ENCODE results near the gene TMEM178B.

Gene TMEM178B

DNA sequence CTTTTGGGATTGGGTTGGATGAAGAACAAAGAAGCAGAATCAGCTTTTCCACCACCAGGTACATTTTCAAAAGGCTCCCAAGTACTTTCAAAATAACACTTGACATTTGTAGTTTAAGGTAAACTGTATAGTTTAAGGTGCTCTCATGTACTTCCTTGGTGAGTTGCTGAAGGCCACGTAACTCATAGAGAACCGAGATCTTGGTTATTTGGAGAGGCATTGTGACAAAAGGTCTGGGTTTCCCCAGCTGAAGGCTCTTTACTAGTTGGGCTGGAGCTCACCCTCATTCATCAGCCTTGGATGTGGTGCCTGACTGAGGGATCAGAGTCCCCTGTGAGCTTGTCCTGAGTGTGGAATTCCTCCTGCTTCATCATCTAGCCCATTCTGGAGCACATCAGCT, 191.8 kb downstream of the TMEM178B start:
- DNase-seq: no peak

DNA sequence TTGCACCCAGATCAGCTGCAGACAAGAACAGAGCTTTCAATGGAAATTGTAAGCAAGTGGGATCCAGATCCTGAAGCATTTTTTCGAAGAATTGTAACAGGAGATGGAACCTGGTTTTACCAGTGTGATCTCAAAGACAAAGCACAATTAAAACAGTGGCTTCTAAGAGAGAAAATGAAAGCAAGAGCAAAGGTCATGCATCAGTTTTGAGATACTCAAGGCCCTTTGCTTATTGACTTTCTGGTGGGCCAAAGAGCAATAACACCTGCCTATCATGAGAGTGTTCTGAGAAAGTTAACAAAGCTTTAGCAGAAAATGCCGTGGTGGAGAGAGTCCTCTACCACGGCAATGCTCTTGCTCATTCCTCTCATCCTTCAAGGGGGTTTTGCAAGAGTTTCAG, 194.8 kb downstream of the TMEM178B start:
- DNase-seq: no peak

GRCh38 chr7:141271451-141271850, 197.6 kb downstream of the TMEM178B start:
- no peak for DNase-seq

DNA sequence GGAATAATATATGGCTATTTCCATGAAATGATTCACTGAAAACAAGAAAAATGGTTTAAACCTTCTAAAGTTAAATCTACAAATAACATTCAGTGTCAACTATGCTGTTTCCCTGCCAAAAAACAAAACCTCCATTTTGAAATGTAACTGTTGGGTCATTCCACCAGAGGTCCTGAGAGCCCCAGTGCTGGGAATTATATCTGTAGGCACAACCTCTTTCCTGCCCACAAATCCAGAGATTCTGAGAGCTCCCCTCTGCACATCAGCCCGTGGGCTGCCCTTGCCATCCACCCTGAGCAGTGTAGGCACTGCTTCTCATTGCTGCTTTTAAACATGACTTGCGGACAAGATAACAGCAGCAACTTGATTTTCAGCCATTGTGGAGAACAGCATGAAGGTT, 198.6 kb downstream of the TMEM178B start:
- DNase-seq: no peak

- DNase-seq: no peak
Observed at GRCh38 chr7:141275350-141275749, 201.5 kb downstream of the TMEM178B start.

- no peak for DNase-seq
Observed at GRCh38 chr7:141276031-141276430, 202.2 kb downstream of the TMEM178B start.

GRCh38 chr7:141280100-141280499, 206.2 kb downstream of the TMEM178B start:
- DNase-seq: no peak

DNA sequence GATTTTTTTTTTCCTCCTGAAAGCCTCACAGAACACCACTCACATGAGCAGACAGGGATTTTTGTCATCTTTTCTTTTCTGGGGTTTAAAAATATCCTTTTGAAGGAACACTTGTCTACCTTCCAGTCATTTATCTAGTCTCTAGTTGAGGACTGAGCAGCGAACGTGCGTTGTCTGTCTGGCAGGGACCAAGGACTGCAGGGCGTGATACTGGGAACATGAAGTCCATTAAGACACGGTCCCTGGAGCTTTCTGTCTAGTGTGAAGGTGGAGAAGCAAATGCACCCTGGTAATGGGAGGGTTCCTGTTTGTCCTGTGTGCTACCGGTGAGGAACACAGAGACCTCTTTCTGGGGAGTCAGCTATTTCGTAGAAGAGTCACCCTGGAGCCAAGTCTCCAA, 207.4 kb downstream of the TMEM178B start:
- DNase-seq: no peak

- no peak for DNase-seq
Observed at GRCh38 chr7:141286522-141286921, 212.7 kb downstream of the TMEM178B start.

DNA sequence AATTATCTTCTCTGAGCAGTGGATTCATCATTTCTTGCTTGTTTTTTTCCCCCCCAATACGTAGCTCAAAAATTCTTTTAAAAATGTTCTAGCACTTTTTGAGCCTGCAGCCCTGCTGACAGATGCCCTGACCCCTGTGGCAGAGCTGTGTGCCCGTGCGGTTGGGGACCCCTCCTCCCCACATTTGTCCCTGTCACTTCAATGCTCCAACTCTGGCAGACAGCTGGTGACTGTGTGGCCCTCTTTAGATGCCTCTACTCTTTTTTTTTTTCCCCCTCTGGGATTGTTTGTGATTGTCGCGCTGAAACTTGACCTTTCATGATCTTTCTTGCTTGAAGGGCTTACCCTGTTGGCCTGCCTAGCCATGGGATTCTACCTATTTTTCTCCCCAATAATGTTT, 214.1 kb downstream of the TMEM178B start:
- no peak for DNase-seq

DNA sequence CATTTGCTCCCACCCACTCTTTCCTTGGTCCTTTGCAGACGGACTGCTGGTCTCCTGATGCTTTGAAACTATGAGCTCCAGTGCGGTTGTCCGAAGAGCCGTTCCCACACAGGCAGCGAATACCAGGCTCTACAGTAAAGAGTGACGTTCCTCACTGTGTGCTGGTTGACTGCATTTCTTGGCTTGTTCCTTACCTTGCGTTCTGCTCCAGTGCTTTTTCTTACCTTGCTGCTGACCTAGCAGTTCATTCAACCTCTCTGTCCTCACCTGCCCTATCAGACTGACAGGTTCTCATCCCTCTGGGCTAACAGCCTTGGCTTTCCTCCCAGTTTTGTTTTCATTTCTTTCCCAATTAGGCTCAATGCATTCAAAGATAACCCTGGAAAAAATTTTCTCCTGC, 214.8 kb downstream of the TMEM178B start:
- DNase-seq: no peak

DNA sequence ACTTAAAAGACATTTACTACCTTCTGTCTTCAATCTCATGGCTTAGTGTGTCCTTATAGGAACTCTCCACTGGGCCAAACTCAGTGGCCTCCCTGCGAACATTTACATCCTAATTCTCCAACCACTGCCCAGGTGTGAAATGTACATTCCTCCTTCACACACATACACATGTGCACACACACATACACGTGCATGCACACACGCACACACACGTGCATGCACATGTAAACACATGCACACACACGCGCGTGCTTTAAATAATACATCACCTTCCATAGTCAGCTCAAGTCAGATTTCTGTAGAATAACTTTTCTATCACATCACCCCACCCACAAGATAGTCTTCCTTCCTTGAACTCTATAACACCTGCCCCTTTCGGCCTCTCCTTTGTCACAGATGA, 216.5 kb downstream of the TMEM178B start:
- DNase-seq: no peak

GRCh38 chr7:141290973-141291372, 217.1 kb downstream of the TMEM178B start:
- DNase-seq: no peak

DNA sequence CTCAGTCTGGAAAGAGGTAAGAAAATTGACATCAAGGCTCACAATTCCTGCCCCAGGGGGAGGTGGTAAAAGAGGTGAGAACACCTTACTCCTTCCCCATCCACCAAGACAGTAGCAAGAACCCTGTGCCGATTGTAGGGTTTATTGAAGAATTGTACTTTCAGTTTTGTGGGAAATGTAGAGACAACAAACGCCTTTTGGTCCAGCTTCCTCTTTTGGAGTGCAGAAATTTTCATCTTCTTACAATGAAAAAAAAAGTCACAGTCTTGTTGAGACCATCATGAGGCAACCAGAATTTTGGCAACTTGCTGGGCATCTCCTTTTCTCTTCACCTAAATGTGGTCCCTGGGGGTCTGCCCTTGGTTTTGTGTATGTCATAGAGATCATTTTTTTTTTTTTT, 217.7 kb downstream of the TMEM178B start:
- no peak for DNase-seq

- no peak for DNase-seq
Observed at GRCh38 chr7:141294143-141294829, 220.4 kb downstream of the TMEM178B start.

GRCh38 chr7:141295367-141295895, 221.6 kb downstream of the TMEM178B start:
- no peak for DNase-seq

DNA sequence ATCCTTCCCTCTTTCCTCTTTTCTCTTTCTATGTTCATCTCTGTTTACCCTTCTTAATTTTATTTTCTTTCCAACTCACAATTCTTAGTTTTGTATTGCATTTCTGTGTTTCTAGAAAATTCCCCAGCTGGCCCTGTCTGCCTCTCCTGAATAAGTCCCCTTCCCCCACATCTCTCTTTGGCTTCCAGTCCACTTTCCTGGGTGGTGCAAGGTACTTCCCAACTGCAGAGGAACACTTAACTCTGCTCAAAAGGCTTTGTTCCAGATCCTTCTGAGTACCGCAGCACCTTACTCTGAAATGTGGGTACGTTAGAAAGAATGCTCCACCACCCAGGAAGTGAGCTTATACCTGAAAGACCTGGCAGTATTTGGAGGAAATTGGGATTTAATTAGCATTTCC, 227.0 kb downstream of the TMEM178B start:
- DNase-seq: no peak

GRCh38 chr7:141301544-141301943, 227.7 kb downstream of the TMEM178B start:
- DNase-seq: no peak

- DNase-seq: no peak
Observed at GRCh38 chr7:141302617-141303016, 228.8 kb downstream of the TMEM178B start.

- no peak for DNase-seq
Observed at GRCh38 chr7:141304291-141304690, 230.4 kb downstream of the TMEM178B start.

- DNase-seq: no peak
Observed at GRCh38 chr7:141306081-141306480, 232.2 kb downstream of the TMEM178B start.

GRCh38 chr7:141312395-141312794, 238.5 kb downstream of the TMEM178B start:
- no peak for DNase-seq

- DNase-seq: no peak
Observed at GRCh38 chr7:141312828-141313521, 239.1 kb downstream of the TMEM178B start.

DNA sequence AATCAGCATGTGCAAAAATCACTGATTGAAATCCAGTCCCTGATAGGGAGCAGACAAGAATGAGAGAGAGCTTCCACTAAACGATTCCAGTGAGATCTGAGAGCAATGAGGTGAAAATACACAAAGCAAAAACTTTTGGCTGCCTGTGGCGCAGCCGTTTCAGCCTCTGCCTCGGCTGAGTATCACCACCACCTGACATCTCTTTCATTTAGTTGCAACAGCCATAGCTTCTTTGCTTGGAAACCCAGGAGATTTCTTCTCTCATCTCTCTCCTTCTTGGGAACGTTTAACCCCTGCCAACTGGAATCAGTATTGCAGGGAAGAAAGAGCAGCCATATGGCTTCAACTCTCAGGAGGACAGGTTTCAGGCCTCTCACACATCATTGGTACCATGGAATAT, 240.0 kb downstream of the TMEM178B start:
- DNase-seq: no peak

Data from T-helper 1 cell (primary cell).